Tibial nerve (tissue), 4 donors: ENCODE measurements around the gene ADAMTS9. TPM values are rescaled to one million over a fixed set of nuclear protein-coding genes. Genes with fewer than 3 reads are reported as not detected.

Experiments used
- DNase-seq, 2 donors: peaks; one replicate each; pipeline ENCODE4 v3.0.0-alpha.2; 2019; ENCODE audit warnings: low spot score in 2 of 2
- H3K27ac ChIP-seq, 4 donors: fragments of 200-600 bp; sonication (generic) in 3 of 4; one replicate each; pipeline ENCODE4 v1.5.1; 2017 to 2019; ENCODE audit warnings: mild to moderate bottlenecking in 1 of 4
- H3K27me3 ChIP-seq, 2 donors: fragments of 200-600 bp; sonication (generic) in 1 of 2; one replicate each; pipeline versions ENCODE4 v1.5.1 to v1.6.0; 2017 to 2019
- H3K36me3 ChIP-seq, 3 donors: fragments of 200-600 bp; sonication (generic); one replicate each; pipeline ENCODE4 v1.5.1; 2018 to 2019
- H3K4me1 ChIP-seq, 4 donors: fragments of 200-600 bp; sonication (generic) in 3 of 4; one replicate each; pipeline ENCODE4 v1.5.1; 2017 to 2019
- H3K4me3 ChIP-seq, 4 donors: fragments of 200-600 bp; sonication (generic) in 3 of 4; one replicate each; pipeline ENCODE4 v1.5.1; 2017 to 2019; ENCODE audit warnings: mild to moderate bottlenecking in 1 of 4, moderate library complexity in 1 of 4
- H3K9me3 ChIP-seq, 4 donors: fragments of 200-600 bp; sonication (generic) in 3 of 4; one replicate each; pipeline ENCODE4 v1.5.1; 2017 to 2019
- EP300 ChIP-seq, 2 donors: sonication (generic); formaldehyde crosslinking; IDR thresholded peaks; one replicate each; pipeline ENCODE4 v1.6.1; 2017; ENCODE audit warnings: antibody characterized with exemption in 2 of 2, mild to moderate bottlenecking in 1 of 2
- POLR2A ChIP-seq, 2 donors: fragments of 450-650 bp; IDR thresholded peaks; one replicate each; pipeline ENCODE4 v1.6.1; 2017; ENCODE audit warnings: antibody characterized with exemption in 2 of 2, mild to moderate bottlenecking in 2 of 2, moderate library complexity in 2 of 2
- WGBS, 2 donors: methylation state at CpG; one replicate each; pipeline ENCODE4 v1.1.5; 2018; 5-methylcytosine and 5-hydroxymethylcytosine counted together
- total RNA-seq, 4 donors: library from RNA; depleted of rRNA; stranded (reverse); fragments of >200 nt; gene quantifications; one replicate each; pipeline ENCODE4 v1.1.0, GENCODE V29; 2016
- TF ChIP-seq, protein P1 (sequence below), 5 experiments: fragments of 200-600 bp in 3 of 5; fragments of 450-650 bp in 2 of 5; sonication (generic) in 3 of 5; IDR thresholded peaks; one replicate each; pipeline ENCODE4 v1.5.1; 2016 to 2019; ENCODE audit warnings: antibody characterized with exemption in 5 of 5, mild to moderate bottlenecking in 3 of 5, moderate library complexity in 2 of 5

Gene ADAMTS9
- total RNA-seq, 4 donors from 2014 or later: 79.1 to 145 (median 95.0) TPM

DNA sequence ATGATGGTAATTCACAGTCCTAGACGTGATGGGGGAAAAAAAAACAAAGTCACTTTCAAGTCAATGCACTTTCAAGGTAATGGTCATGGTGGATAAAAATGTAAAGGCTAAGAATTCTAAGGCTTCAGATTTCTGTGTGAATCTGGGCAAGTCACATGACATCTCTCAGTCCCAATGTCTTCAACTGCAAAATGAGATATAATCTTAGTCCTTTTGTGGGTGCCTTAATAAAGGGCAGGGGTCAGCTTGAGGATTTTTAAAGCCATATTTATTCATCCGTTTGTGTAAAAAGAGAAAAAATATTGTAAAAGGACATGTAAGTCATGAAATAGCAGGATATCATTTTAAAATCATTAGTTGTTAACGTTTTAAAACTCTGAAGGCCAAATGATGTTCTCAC lies 83.5 kb downstream of the ADAMTS9 start:
- Histone ChIP-seq H3K36me3 (peaks cover 0 to 73% (median 0%) of the 10 kb centered on the region in 3 donors), H3K4me3 (no peak overlapping the region), H3K27ac (no peak overlapping the region), H3K9me3 (no peaks in the 10 kb centered on the region), H3K27me3 (no peaks in the 10 kb centered on the region), H3K4me1 (no peaks in the 10 kb centered on the region)
- no peak for DNase-seq
- TF ChIP-seq, protein P1, sequence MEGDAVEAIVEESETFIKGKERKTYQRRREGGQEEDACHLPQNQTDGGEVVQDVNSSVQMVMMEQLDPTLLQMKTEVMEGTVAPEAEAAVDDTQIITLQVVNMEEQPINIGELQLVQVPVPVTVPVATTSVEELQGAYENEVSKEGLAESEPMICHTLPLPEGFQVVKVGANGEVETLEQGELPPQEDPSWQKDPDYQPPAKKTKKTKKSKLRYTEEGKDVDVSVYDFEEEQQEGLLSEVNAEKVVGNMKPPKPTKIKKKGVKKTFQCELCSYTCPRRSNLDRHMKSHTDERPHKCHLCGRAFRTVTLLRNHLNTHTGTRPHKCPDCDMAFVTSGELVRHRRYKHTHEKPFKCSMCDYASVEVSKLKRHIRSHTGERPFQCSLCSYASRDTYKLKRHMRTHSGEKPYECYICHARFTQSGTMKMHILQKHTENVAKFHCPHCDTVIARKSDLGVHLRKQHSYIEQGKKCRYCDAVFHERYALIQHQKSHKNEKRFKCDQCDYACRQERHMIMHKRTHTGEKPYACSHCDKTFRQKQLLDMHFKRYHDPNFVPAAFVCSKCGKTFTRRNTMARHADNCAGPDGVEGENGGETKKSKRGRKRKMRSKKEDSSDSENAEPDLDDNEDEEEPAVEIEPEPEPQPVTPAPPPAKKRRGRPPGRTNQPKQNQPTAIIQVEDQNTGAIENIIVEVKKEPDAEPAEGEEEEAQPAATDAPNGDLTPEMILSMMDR (IDR thresholded peaks at IDR 0.05): no peak
- TF ChIP-seq POLR2A (IDR thresholded peaks at IDR 0.05) (no peak), EP300 (IDR thresholded peaks at IDR 0.05) (no peak)
- WGBS, 2 donors: 73 to 80% methylated on average over 3 of the region's 3 CpGs

DNA sequence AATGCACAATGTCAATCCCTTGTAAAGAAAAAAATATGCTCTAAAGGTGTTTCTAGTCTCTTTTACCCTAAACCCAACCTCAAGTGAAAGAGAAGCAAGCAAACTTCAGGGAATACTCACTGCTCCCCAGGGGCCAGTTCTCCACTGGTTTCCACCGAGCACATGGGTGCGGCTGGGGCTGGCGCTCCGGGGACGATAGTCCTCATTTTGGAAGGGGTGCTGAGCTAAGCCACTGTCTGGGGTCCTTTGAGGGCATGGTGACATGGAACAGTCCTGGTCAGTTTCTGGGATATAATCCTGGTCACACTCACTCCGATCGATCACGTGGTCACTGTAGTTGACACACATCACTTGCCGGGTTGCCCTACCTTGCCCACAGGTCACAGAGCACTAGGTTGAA lies 86.0 kb downstream of the ADAMTS9 start:
- no peaks in the 10 kb centered on the region for H3K27me3 ChIP-seq
- TF ChIP-seq POLR2A (IDR thresholded peaks at IDR 0.05): no peak
- TF ChIP-seq, protein P1 (IDR thresholded peaks at IDR 0.05): no peak
- TF ChIP-seq EP300 (IDR thresholded peaks at IDR 0.05): no peak
- WGBS, 2 donors: 90 to 96% methylated on average over 6 to 9 of the region's 9 CpGs
- no peaks in the 10 kb centered on the region for H3K9me3 ChIP-seq
- peaks cover 0 to 84% (median 0%) of the 10 kb centered on the region in 3 donors for H3K36me3 ChIP-seq
- H3K27ac ChIP-seq: no peak overlapping the region
- no peaks in the 10 kb centered on the region for H3K4me1 ChIP-seq
- no peak for DNase-seq
- H3K4me3 ChIP-seq: no peak overlapping the region

DNA sequence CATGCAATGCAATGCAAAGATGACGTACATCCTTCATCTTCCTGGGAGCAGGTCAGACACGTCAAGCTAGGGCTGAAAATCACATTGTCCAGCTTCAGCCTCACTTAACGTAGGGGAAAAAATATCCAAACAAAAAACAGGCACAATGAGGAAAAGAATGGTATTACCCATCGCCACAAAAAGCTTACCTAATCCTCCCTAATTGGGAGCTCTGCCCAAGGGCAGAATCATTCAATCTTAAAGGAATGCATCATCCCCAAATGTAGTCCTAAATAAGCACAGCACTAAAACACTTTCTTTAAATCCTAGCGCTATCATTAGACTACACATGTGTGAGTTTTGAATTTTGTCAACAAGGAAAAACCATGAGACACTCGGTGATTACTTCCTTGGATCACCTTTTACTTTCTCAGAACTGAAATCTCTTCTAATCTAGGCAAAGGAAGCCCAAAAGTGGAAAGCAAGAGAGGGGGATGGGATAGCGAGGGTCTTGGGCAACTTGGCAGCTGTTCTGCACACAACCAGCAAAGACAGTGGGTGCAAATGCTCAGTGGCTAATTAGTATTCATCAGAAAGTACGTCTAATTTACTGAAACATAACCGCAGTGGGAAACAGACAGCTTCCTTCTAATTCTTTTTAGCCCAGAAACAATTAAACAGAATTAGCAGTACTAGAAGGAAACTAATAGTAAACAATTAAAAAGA lies 87.4 kb downstream of the ADAMTS9 start:
- 77% methylated on average over 9 of the region's 9 CpGs for WGBS, 2 donors
- Histone ChIP-seq H3K27ac (no peak overlapping the region), H3K4me1 (peaks cover 0 to 9% (median 0%) of the 10 kb centered on the region in 4 donors), H3K27me3 (no peaks in the 10 kb centered on the region), H3K9me3 (no peaks in the 10 kb centered on the region), H3K36me3 (peaks cover 0 to 74% (median 0%) of the 10 kb centered on the region in 3 donors), H3K4me3 (no peak overlapping the region)
- no peak for DNase-seq
- no peak for TF ChIP-seq EP300 (IDR thresholded peaks at IDR 0.05)
- no peak for TF ChIP-seq POLR2A (IDR thresholded peaks at IDR 0.05)
- TF ChIP-seq, protein P1 (IDR thresholded peaks at IDR 0.05): no peak

- Histone ChIP-seq H3K9me3 (no peaks in the 10 kb centered on the region), H3K27ac (peak overlapping the region in 1 of 4 donors; percentile 25), H3K36me3 (peaks cover 0 to 68% (median 0%) of the 10 kb centered on the region in 3 donors), H3K4me1 (peaks cover 0 to 17% (median 0%) of the 10 kb centered on the region in 4 donors), H3K4me3 (no peak overlapping the region), H3K27me3 (no peaks in the 10 kb centered on the region)
- 54 to 61% methylated on average over 2 of the region's 2 CpGs for WGBS, 2 donors
- DNase-seq: no peak
- TF ChIP-seq EP300 (IDR thresholded peaks at IDR 0.05) (no peak), POLR2A (IDR thresholded peaks at IDR 0.05) (no peak)
- TF ChIP-seq, protein P1 (IDR thresholded peaks at IDR 0.05): no peak
These were observed 88.1 kb downstream of the ADAMTS9 start for GRCh38 chr3:64599651-64600050.

- H3K36me3 ChIP-seq: peaks cover 0 to 28% (median 0%) of the 10 kb centered on the region in 3 donors
- 13 to 23% methylated on average over 5 of the region's 5 CpGs for WGBS, 2 donors
- no peak for TF ChIP-seq POLR2A (IDR thresholded peaks at IDR 0.05)
- TF ChIP-seq, protein P1 (IDR thresholded peaks at IDR 0.05): no peak
- peak in 1 of 2 donors; percentile 87 for TF ChIP-seq EP300 (IDR thresholded peaks at IDR 0.05)
- H3K27me3 ChIP-seq: no peaks in the 10 kb centered on the region
- H3K27ac ChIP-seq: peak overlapping the region; percentile 57 to 85 (median 71)
- DNase-seq: peak; percentile 36 to 67
- no peak overlapping the region for H3K4me3 ChIP-seq
- peaks cover 0 to 46% (median 0%) of the 10 kb centered on the region in 4 donors for H3K4me1 ChIP-seq
- no peaks in the 10 kb centered on the region for H3K9me3 ChIP-seq
These were observed 92.5 kb downstream of the ADAMTS9 start for GRCh38 chr3:64595253-64595694.
